B cell (primary cell): ENCODE measurements around the gene WRAP73. TPM values are rescaled to one million over a fixed set of nuclear protein-coding genes. Genes with fewer than 3 reads are reported as not detected.

Experiments
- ATAC-seq: fragments of 200-7000 bp; cut with Tn5 transposase; one replicate; pipeline ENCODE4 v1.10.0; 2021; ENCODE audit warnings: low read depth, mild to moderate bottlenecking, moderate number of reproducible peaks, moderate library complexity
- CTCF ChIA-PET: fragments of 350-600 bp; sonication (Branson Sonifier 250); formaldehyde crosslinking; loops from one replicate; lab custom pipeline; 2021; ENCODE audit warnings: antibody characterized with exemption, inconsistent platforms; lab: Charles Lee
- POLR2A ChIA-PET: fragments of 350-600 bp; sonication (Branson Sonifier 250); formaldehyde crosslinking; loops from one replicate; lab custom pipeline; 2021; ENCODE audit warnings: antibody characterized with exemption; lab: Charles Lee
- DNase-seq: peaks from one replicate; pipeline ENCODE4 v3.0.0; 2013
- H2AFZ ChIP-seq: 2 replicates; pipeline ENCODE4 v1.6.1; 2012; ENCODE audit warnings: mild to moderate bottlenecking, low read depth, low read length; ENCODE audit not compliant: insufficient read depth, poor library complexity, severe bottlenecking
- H3K27ac ChIP-seq, 2 donors: 1 replicate in 1 of 2; 2 replicates in 1 of 2; pipeline ENCODE4 v1.5.1; 2012 to 2013; ENCODE audit warnings: low read length in 2 of 2, mild to moderate bottlenecking in 2 of 2, moderate library complexity in 1 of 2
- H3K27me3 ChIP-seq, 4 experiments: fragments of 200-600 bp in 1 of 4; sonication (generic) in 1 of 4; replicated peaks in 1 of 4; 1 replicate in 2 of 4; 2 replicates in 2 of 4; pipeline versions ENCODE4 v1.6.1 to v1.7.0; 2013 to 2016; ENCODE audit warnings: low read length in 3 of 4, mild to moderate bottlenecking in 2 of 4, mixed read lengths in 1 of 4, moderate library complexity in 1 of 4; ENCODE audit not compliant: insufficient read depth in 4 of 4, control insufficient read depth in 3 of 4; ENCODE audit errors: control extremely low read depth in 1 of 4
- H3K36me3 ChIP-seq, 2 experiments: replicated peaks in 1 of 2; 1 replicate in 1 of 2; 2 replicates in 1 of 2; pipeline versions ENCODE4 v1.6.1 to v1.7.1; 2013; ENCODE audit warnings: low read length in 1 of 2; ENCODE audit not compliant: insufficient read depth in 2 of 2, control insufficient read depth in 1 of 2; ENCODE audit errors: control extremely low read depth in 1 of 2, extremely low read depth in 1 of 2
- H3K4me1 ChIP-seq, 2 donors: fragments of 200-600 bp in 1 of 2; sonication (generic) in 1 of 2; 1 replicate in 1 of 2; 2 replicates in 1 of 2; pipeline versions ENCODE4 v1.5.1 to v1.6.1; 2013 to 2017; ENCODE audit warnings: low read length in 2 of 2; ENCODE audit not compliant: control insufficient read depth in 2 of 2, insufficient read depth in 2 of 2
- H3K4me2 ChIP-seq: replicated peaks from 2 replicates; pipeline ENCODE3; 2012; ENCODE audit warnings: mild to moderate bottlenecking, low read depth, low read length; ENCODE audit not compliant: poor library complexity, severe bottlenecking
- H3K4me3 ChIP-seq, 5 experiments: fragments of 200-600 bp in 1 of 5; sonication (generic) in 1 of 5; 1 replicate in 3 of 5; 2 replicates in 2 of 5; pipeline versions ENCODE4 v1.5.1 to v1.7.0; 2011 to 2016; ENCODE audit warnings: low read length in 4 of 5, mild to moderate bottlenecking in 4 of 5, low read depth in 2 of 5, control low read depth in 1 of 5, moderate library complexity in 1 of 5; ENCODE audit not compliant: insufficient read depth in 1 of 5; ENCODE audit errors: control extremely low read depth in 1 of 5, extremely low read depth in 1 of 5
- H3K79me2 ChIP-seq: fragments of 200-600 bp; sonication (generic); one replicate; pipeline ENCODE4 v1.6.0; 2016; ENCODE audit warnings: low read length; ENCODE audit not compliant: control insufficient read depth, insufficient read depth
- H3K9ac ChIP-seq: fragments of 200-600 bp; sonication (generic); 2 replicates; pipeline ENCODE4 v1.6.1; 2017; ENCODE audit warnings: mild to moderate bottlenecking, low read length, moderate library complexity
- H3K9me3 ChIP-seq, 3 donors: one replicate each; pipeline versions ENCODE4 v1.6.1 to v1.7.1; 2013; ENCODE audit warnings: low read length in 2 of 3; ENCODE audit not compliant: control insufficient read depth in 2 of 3, insufficient read depth in 1 of 3; ENCODE audit errors: control extremely low read depth in 1 of 3
- H4K20me1 ChIP-seq: 2 replicates; pipeline ENCODE4 v1.6.0; 2012; ENCODE audit warnings: mild to moderate bottlenecking, low read length; ENCODE audit not compliant: insufficient read depth, control insufficient read depth, poor library complexity, severe bottlenecking
- H3K27ac Mint-ChIP-seq: one replicate; pipeline ENCODE4 v1.8.0; 2021; ENCODE audit warnings: mixed read lengths
- H3K27me3 Mint-ChIP-seq: one replicate; pipeline ENCODE4 v1.8.0; 2021; ENCODE audit warnings: mixed read lengths
- H3K4me1 Mint-ChIP-seq: one replicate; pipeline ENCODE4 v1.8.0; 2021; ENCODE audit warnings: mixed read lengths
- H3K4me3 Mint-ChIP-seq: one replicate; pipeline ENCODE4 v1.8.0; 2021; ENCODE audit warnings: mixed read lengths
- H3K9me3 Mint-ChIP-seq: one replicate; pipeline ENCODE4 v1.8.0; 2022; ENCODE audit warnings: mixed read lengths; ENCODE audit not compliant: insufficient read depth
- EZH2 ChIP-seq: IDR thresholded peaks from 2 replicates; pipeline ENCODE4 v1.6.1; 2012; ENCODE audit warnings: borderline replicate concordance, low read depth, mild to moderate bottlenecking, moderate library complexity, low read length; ENCODE audit not compliant: insufficient read depth, poor library complexity, severe bottlenecking
- WGBS: methylation state at CpG from one replicate; pipeline ENCODE4 v1.1.5; 2013; ENCODE audit warnings: missing lambda C conversion rate; ENCODE audit not compliant: insufficient coverage; 5-methylcytosine and 5-hydroxymethylcytosine counted together
- intact Hi-C: fragments of 100-400 bp; cut with micrococcal nuclease; formaldehyde crosslinking; loops from one replicate; pipeline ENCODE4 v1.10.0; 2022
- polyA plus RNA-seq: library from polyadenylated mRNA; depleted of rRNA; stranded (reverse); fragments of >200 nt; gene quantifications from 2 replicates; pipeline ENCODE4 v1.2.3, GENCODE V29; 2012
- total RNA-seq, 2 donors: library from RNA; stranded (reverse); fragments of 120-200 nt in 1 of 2; gene quantifications; 1 replicate in 1 of 2; 2 replicates in 1 of 2; pipeline versions ENCODE4 v1.2.3 to v1.2.4, GENCODE V29; 2013 to 2022
- TF ChIP-seq, protein P1 (sequence below): fragments of 200-600 bp; IDR thresholded peaks from one replicate; pipeline ENCODE4 v1.8.0; 2022; ENCODE audit warnings: antibody characterized with exemption, mild to moderate bottlenecking

WRAP73 gene
- total and polyA plus RNA-seq, 2 donors (not counting 1 experiment from before 2014, with no cell fraction given), result 37.1 to 68.5 TPM

DNA sequence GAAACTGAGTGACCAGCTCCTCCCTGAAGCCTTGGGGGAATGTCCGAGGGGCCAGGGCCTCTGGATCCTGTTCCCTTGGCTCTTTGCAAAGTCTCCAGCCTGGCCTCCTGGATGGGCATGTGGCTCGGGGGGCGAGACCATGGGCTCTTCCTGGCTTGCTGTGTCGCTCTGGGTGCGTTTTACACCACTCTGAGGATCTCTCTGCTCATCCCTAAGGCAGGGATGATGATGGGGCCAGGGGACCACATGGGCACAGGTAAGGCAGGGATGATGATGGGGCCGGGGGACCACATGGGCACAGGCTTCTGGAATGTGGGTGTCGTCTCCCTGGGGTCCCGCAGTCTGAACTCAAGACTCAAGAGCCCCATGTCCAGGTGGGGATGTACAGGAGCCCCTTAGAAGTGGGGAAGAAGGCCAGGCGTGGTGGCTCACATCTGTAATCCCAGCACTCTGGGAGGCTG is 20.1 kb upstream of the WRAP73 start:
- no peak overlapping the region for H3K4me3 ChIP-seq
- peaks cover 0 to 4% (median 0%) of the 10 kb centered on the region in 4 experiments for H3K27me3 ChIP-seq
- H3K27ac Mint-ChIP-seq, result no peak overlapping the region
- peaks cover 51 to 63% of the 10 kb centered on the region in 2 donors for H3K4me1 ChIP-seq
- no peak overlapping the region for H3K4me2 ChIP-seq
- ChIA-PET CTCF (no interaction called here), POLR2A (no interaction called here)
- no peak for ATAC-seq
- peaks cover 0 to 5% (median 0%) of the 10 kb centered on the region in 3 donors for H3K9me3 ChIP-seq
- H2AFZ ChIP-seq, result no peak overlapping the region
- no peak overlapping the region for H3K4me3 Mint-ChIP-seq
- no peak for TF ChIP-seq EZH2
- TF ChIP-seq, protein P1, sequence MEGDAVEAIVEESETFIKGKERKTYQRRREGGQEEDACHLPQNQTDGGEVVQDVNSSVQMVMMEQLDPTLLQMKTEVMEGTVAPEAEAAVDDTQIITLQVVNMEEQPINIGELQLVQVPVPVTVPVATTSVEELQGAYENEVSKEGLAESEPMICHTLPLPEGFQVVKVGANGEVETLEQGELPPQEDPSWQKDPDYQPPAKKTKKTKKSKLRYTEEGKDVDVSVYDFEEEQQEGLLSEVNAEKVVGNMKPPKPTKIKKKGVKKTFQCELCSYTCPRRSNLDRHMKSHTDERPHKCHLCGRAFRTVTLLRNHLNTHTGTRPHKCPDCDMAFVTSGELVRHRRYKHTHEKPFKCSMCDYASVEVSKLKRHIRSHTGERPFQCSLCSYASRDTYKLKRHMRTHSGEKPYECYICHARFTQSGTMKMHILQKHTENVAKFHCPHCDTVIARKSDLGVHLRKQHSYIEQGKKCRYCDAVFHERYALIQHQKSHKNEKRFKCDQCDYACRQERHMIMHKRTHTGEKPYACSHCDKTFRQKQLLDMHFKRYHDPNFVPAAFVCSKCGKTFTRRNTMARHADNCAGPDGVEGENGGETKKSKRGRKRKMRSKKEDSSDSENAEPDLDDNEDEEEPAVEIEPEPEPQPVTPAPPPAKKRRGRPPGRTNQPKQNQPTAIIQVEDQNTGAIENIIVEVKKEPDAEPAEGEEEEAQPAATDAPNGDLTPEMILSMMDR, result no peak
- intact Hi-C loops, result no loop called here
- H3K9ac ChIP-seq, result no peak overlapping the region
- H3K4me1 Mint-ChIP-seq, result peaks cover 56% of the 10 kb centered on the region
- DNase-seq, result no peak
- H3K36me3 ChIP-seq, result no peaks in the 10 kb centered on the region
- H3K9me3 Mint-ChIP-seq, result no peaks in the 10 kb centered on the region
- 92% methylated on average over 9 of the region's 9 CpGs for WGBS
- no peaks in the 10 kb centered on the region for H4K20me1 ChIP-seq
- no peak overlapping the region for H3K27ac ChIP-seq
- no peaks in the 10 kb centered on the region for H3K79me2 ChIP-seq
- no peaks in the 10 kb centered on the region for H3K27me3 Mint-ChIP-seq

DNA sequence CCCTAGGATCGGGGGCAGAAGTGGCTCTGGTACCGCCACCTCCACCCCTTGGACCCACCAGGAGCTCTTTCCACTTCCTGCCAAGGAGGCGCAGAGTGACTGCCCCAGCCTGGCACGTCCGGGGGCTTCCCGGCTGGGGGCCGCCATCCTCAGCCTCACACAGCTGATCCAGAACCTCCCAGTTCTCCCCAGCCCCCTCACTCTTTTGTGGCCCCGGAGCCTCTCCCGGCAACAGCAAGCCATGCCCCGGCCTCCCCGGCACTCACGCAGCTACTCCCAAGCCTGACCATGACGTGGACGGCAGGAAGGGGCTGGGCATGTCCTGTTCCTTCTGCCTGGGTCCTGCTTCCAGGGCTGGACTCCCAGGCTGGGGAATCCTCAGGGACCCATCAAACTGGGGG is 19.5 kb upstream of the WRAP73 start:
- TF ChIP-seq, protein P1, result no peak
- no peak for TF ChIP-seq EZH2
- ChIA-PET CTCF (interaction anchor here (1.0 kb wide), 1 partner anchor 13 kb away, joined by 3 read pairs; no protein-coding TSS in a partner anchor), POLR2A (interaction anchor here (1.6 kb wide), 1 partner anchor 8 kb away, joined by 12 read pairs; no protein-coding TSS in a partner anchor)
- no peak for ATAC-seq
- Histone ChIP-seq H3K36me3 (no peaks in the 10 kb centered on the region), H3K4me2 (no peak overlapping the region), H2AFZ (no peak overlapping the region), H3K27ac (no peak overlapping the region), H4K20me1 (no peaks in the 10 kb centered on the region), H3K79me2 (no peaks in the 10 kb centered on the region), H3K9ac (no peak overlapping the region), H3K4me3 (no peak overlapping the region), H3K9me3 (peaks cover 0 to 8% (median 0%) of the 10 kb centered on the region in 3 donors), H3K27me3 (peaks cover 0 to 4% (median 0%) of the 10 kb centered on the region in 4 experiments), H3K4me1 (peaks cover 57 to 68% of the 10 kb centered on the region in 2 donors)
- Mint-ChIP-seq H3K27ac (peak overlapping the region; percentile 50), H3K9me3 (no peaks in the 10 kb centered on the region), H3K4me1 (peaks cover 62% of the 10 kb centered on the region), H3K4me3 (no peak overlapping the region), H3K27me3 (no peaks in the 10 kb centered on the region)
- no peak for DNase-seq
- intact Hi-C loops, result no loop called here
- WGBS, result 89% methylated on average over 14 of the region's 14 CpGs
